Measurements from ENCODE around the gene DOK6.

Gene DOK6

DNA sequence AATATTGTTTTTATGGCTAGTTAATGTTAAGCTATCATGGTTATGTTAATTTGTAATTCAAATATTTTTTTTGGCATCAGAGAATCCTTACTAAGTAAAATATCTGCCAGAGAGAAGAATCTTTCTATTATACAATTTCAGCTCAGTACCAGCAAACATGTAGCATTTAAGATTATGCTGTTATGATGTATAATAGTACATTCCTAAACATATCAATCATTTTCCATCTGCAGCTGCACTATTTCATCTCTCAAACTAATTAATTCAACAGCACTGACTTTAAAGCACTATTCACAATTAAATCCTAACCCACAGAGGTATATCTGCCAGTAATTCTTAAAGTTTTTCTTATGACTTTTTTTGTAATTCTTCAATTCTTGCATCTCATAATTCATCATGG is 296.4 kb downstream of the DOK6 start:
- no peak for DNase-seq

DNA sequence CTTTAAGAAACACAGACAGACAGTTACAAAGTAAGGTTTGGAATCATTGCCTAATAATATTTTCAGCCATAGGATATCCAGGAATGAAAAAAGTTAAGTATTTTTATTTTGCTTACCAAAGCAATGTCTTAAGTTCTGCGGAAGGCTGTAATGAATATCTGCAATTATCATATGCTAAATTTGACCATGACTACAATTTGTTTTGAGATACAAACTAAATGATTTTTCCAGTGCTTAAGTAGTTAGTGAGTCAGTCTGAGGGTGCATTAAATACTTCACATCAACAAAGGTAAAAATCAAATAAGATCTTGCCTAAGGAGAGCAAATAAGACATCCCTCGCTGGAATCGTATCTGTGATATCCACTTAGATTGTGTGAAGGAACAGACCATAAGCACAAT is 297.0 kb downstream of the DOK6 start:
- no peak for DNase-seq

- no peak for DNase-seq
These were observed 300.6 kb downstream of the DOK6 start for GRCh38 chr18:69701305-69701704.

DNA sequence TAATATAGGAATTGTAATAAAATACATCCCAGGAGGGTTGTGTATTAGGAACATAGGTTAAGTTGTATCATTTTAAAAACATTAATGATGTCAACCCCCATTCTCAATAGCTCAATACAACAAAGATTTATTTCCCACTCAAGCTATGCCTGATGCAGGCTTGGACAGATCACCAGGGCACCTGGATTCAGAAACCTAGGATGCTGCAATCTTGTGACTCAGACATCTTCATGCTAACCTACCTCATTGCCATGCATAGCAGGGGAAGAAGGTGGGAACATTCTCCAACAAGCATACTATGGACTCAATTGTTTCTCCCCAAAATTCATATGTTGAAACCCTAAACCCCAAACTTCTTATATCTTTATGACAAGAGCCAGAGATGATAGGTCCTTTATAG is 302.8 kb downstream of the DOK6 start:
- DNase-seq: no peak

GRCh38 chr18:69705987-69706386 is 305.3 kb downstream of the DOK6 start:
- no peak for DNase-seq

GRCh38 chr18:69708844-69709243 is 308.2 kb downstream of the DOK6 start:
- no peak for DNase-seq

GRCh38 chr18:69715191-69715795 is 314.6 kb downstream of the DOK6 start:
- no peak for DNase-seq

- no peak for DNase-seq
These were observed 316.9 kb downstream of the DOK6 start for GRCh38 chr18:69717586-69717985.

DNA sequence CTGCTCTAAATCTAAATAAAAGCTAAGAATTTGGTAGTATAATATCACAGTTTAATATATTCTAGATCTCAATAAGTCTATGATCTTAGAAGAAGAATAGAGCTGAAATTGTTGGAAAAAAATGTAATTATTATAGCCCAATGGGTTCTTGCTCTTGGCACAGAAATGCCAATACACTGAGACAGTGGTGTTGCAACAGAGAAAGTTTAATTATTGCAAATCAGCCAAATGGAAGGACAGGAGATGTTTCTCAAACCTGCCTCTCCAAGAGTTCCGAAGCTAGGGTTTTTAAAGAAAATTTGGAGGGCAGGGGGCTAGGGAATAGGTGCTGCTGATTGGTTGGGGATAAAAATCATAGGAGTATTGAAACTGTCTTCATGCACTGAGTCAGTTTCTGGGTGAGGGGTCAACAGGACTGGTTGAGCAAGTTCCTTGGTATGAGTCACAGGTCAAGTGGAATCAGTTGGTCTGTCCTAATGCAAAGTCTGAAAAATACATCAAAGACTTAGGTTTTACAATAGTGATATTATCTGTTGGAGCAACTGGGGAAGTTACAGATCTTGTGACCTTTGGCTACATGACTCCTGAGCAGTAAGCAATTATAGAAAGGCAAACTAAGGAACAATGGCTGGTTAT is 318.3 kb downstream of the DOK6 start:
- DNase-seq: no peak

DNA sequence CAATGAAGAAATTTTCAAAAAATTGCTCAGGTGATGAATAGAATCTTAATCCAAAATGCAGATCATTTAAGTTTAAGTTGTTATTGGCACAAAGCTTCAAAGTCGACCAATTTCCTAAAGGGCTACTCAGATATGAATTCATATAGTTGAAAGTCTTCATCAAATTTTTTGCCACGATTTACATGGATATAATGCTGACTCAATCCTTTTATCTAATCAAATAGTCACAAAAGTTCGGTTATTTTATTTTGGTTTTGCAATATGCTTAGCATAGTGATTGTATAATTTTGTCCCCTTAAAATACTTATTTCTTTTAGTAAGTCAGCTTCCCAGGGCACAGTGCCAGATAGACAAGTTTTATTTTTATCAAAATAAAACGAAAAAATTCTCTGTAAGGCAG is 319.7 kb downstream of the DOK6 start:
- no peak for DNase-seq

DNA sequence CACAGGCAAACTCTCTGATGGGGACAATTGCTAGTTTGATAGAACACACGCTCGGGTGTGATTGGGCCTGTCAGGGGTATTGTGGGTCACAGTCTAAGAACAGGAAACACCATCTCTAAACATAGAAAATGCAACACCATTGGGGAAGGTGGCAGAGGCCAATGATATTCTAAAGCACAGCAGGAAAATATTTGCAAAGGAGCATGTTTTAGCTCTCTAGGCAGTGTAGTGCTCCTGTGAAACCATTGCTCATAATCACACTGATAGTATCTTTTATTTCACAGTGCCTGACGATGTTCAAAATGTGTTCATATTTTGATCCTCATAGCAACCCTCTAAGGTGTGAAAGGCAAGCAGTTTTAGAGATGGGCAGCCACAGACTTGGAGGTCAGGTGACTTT is 322.7 kb downstream of the DOK6 start:
- no peak for DNase-seq

DNA sequence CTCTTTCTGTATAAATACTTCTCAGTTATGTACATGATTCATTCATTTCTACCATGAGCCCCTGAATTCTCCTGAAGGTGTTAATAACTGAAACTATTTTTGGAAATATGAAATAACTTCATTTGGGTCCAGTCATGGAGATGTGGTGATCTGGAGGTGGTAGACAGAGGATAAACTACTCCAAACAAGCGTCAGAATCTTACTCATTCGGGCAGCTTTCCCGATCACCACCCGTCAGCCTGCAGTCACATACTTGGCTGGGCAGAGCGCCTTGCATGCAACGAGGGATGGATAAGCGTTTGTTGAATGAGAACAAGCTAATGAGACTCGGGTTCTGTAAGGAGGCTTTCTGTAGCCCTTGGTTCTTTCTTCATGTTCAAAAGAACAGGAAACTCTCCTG is 324.3 kb downstream of the DOK6 start:
- DNase-seq: no peak

- DNase-seq: no peak
These were observed 325.3 kb downstream of the DOK6 start for GRCh38 chr18:69725855-69726508.

- DNase-seq: no peak
These were observed 327.4 kb downstream of the DOK6 start for GRCh38 chr18:69727912-69728572.

GRCh38 chr18:69730664-69731063 is 330.0 kb downstream of the DOK6 start:
- DNase-seq: no peak

GRCh38 chr18:69734536-69734935 is 333.8 kb downstream of the DOK6 start:
- DNase-seq: no peak

- no peak for DNase-seq
These were observed 336.0 kb downstream of the DOK6 start for GRCh38 chr18:69736730-69737129.

DNA sequence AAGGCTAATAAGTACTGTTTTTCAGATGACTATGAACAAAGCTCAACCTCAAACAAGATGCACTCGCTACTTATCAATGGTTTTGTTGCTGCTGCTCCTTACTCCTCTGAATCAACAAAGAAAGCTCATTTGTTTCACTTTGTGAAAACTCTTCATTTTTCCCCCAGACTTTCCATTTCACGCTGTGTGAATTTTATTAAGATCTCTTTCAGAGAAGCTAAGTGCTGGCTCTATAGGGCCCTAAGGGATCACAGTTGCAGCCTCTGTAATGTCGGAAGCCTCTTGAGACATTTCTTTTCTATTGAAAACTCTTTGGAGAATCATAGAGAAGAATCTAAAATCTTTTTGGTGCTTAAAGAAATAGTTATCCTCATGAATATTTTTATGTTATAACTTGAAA is 337.2 kb downstream of the DOK6 start:
- DNase-seq: no peak

DNA sequence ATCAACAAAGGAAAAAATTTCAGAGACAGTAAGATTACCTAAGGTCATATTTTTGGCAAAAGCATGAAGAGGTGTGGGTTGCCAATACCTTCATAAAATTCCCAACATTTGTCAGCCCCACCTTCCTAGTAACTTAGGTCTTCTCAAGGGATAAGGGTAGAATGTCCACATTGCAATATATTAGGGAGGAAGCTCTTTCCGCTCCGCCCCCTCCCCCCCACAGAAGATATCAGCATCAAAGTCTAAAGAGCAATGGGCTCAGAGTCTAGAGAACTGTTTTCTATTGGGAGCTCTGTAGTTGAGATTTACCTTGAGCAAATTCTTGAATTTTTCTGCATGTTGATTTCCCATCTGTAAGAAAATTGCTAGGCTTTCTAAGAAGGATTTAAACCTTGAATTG is 346.7 kb downstream of the DOK6 start:
- DNase-seq: no peak

DNA sequence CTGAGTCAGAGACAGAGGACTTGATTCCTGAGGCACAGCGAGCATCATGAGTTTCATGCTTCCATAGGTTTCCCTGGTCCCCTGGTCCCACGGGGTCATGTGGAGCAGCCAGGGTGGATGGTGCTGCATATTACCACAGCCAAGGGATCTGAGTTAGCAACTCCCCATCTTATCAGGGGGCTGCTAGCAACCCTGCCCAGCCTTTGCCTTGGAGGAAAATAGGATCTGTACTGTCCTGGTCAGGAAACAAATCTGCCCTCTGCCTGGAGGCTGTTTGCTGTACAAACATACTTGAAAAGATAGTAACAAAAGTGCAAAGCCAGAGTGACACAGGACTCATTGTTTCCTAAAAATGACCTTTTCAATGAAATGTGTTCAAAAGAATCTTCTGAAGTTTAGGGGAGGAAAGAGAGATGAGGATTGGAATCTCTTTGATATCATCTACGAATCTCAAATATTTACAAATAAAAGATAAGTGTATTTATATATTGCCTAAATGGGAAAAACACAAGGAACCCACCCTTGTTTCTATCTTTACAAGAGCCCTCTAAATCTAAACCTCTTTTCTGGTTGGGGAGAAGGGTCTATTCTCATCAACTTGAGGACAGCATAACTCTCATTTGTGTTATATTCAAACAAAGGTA is 352.2 kb downstream of the DOK6 start:
- no peak for DNase-seq

GRCh38 chr18:69754108-69754507 is 353.4 kb downstream of the DOK6 start:
- no peak for DNase-seq

GRCh38 chr18:69755041-69755440 is 354.4 kb downstream of the DOK6 start:
- DNase-seq: no peak

- peak in 1 of 2 donors; percentile 15 for DNase-seq
These were observed 355.3 kb downstream of the DOK6 start for GRCh38 chr18:69755856-69756496.
